Upper lobe of left lung (tissue), 4 donors: Measurements from ENCODE around the gene PLS3.

Experiments
- CTCF ChIP-seq, 6 experiments: fragments of 450-650 bp in 4 of 6; fragments of 200-600 bp in 2 of 6; sonication (generic) in 2 of 6; IDR thresholded peaks; one replicate each; pipeline ENCODE4 v1.5.1; 2016 to 2019; ENCODE audit warnings: antibody characterized with exemption in 6 of 6
- EP300 ChIP-seq, 4 donors: sonication (generic); formaldehyde crosslinking; IDR thresholded peaks; one replicate each; pipeline ENCODE4 v1.5.1; 2017; ENCODE audit warnings: antibody characterized with exemption in 4 of 4, control low read depth in 2 of 4
- POLR2A ChIP-seq, 4 donors: fragments of 450-650 bp; IDR thresholded peaks; one replicate each; pipeline ENCODE4 v1.5.1; 2016 to 2017; ENCODE audit warnings: antibody characterized with exemption in 4 of 4, mild to moderate bottlenecking in 2 of 4
- POLR2AphosphoS5 ChIP-seq, 2 donors: sonication (generic); formaldehyde crosslinking; IDR thresholded peaks; one replicate each; pipeline ENCODE4 v1.5.1; 2017; ENCODE audit warnings: antibody characterized with exemption in 2 of 2

GRCh38 chrX:115560211-115560977 is 580 bp upstream of the PLS3 start:
- TF ChIP-seq EP300 (IDR thresholded peaks at IDR 0.05) (peak in 1 of 4 donors; percentile 65), CTCF (IDR thresholded peaks at IDR 0.05) (no peak), POLR2A (IDR thresholded peaks at IDR 0.05) (no peak), POLR2AphosphoS5 (IDR thresholded peaks at IDR 0.05) (peak; percentile 10 to 24)
